T-cell (primary cell): ENCODE measurements around the gene PTPN21. TPM values are rescaled to one million over a fixed set of nuclear protein-coding genes. Genes with fewer than 3 reads are reported as not detected.

Experiments used
- ATAC-seq, 4 experiments: fragments of 200-7000 bp in 3 of 4; fragments of 150-1000 bp in 1 of 4; cut with Tn5 transposase; replicated peaks in 1 of 4; 1 replicate in 3 of 4; 2 replicates in 1 of 4; pipeline ENCODE4 v1.10.0; 2021; ENCODE audit warnings: moderate library complexity in 3 of 4, mild to moderate bottlenecking in 2 of 4, moderate number of reproducible peaks in 1 of 4
- CTCF ChIA-PET, 2 donors: fragments of 300-600 bp; sonication (Branson Sonifier 250); formaldehyde crosslinking; loops; one replicate each; lab custom pipeline; 2022; ENCODE audit warnings: antibody characterized with exemption in 2 of 2; lab: Charles Lee
- POLR2A ChIA-PET, 2 donors: fragments of 300-600 bp; sonication (Branson Sonifier 250); formaldehyde crosslinking; loops; one replicate each; lab custom pipeline; 2022; ENCODE audit warnings: antibody characterized with exemption in 2 of 2; lab: Charles Lee
- DNase-seq, 35 experiments: peaks; one replicate each; pipeline versions ENCODE4 v3.0.0 to v3.0.0-alpha.2; 2013 to 2023
- H3K27ac ChIP-seq: one replicate; pipeline ENCODE4 v1.5.1; 2013; ENCODE audit warnings: low read length
- H3K27me3 ChIP-seq, 2 experiments: replicated peaks in 1 of 2; 1 replicate in 1 of 2; 2 replicates in 1 of 2; pipeline versions ENCODE4 v1.6.1 to v1.7.0; 2013; ENCODE audit warnings: low read length in 1 of 2, mixed read lengths in 1 of 2; ENCODE audit not compliant: control insufficient read depth in 2 of 2, insufficient read depth in 2 of 2; ENCODE audit errors: extremely low read depth in 1 of 2
- H3K36me3 ChIP-seq, 2 donors: 1 replicate in 1 of 2; 2 replicates in 1 of 2; pipeline versions ENCODE4 v1.6.1 to v1.7.0; 2013; ENCODE audit warnings: low read length in 1 of 2; ENCODE audit not compliant: control insufficient read depth in 2 of 2, insufficient read depth in 1 of 2; ENCODE audit errors: extremely low read depth in 1 of 2
- H3K4me1 ChIP-seq, 2 experiments: 1 replicate in 1 of 2; 2 replicates in 1 of 2; pipeline versions ENCODE4 v1.6.1 to v1.7.0; 2013; ENCODE audit warnings: low read length in 2 of 2, mixed read lengths in 1 of 2; ENCODE audit not compliant: insufficient read depth in 2 of 2, control insufficient read depth in 1 of 2; ENCODE audit errors: extremely low read depth in 1 of 2
- H3K4me3 ChIP-seq, 2 donors: 1 replicate in 1 of 2; 2 replicates in 1 of 2; pipeline versions ENCODE4 v1.5.1 to v1.7.0; 2013; ENCODE audit warnings: mild to moderate bottlenecking in 2 of 2, low read length in 1 of 2, moderate library complexity in 1 of 2; ENCODE audit not compliant: control insufficient read depth in 1 of 2; ENCODE audit errors: extremely low read depth in 1 of 2
- H3K9me3 ChIP-seq: 2 replicates; pipeline ENCODE4 v1.7.0; 2013
- H3K27ac Mint-ChIP-seq, 2 donors: one replicate each; pipeline ENCODE4 v1.8.0; 2020 to 2021; ENCODE audit warnings: mild to moderate bottlenecking in 2 of 2, mixed read lengths in 2 of 2
- H3K27me3 Mint-ChIP-seq, 2 donors: one replicate each; pipeline ENCODE4 v1.8.0; 2021 to 2022; ENCODE audit warnings: mixed read lengths in 2 of 2
- H3K36me3 Mint-ChIP-seq: one replicate; pipeline ENCODE4 v1.8.0; 2021; ENCODE audit warnings: mixed read lengths
- H3K4me1 Mint-ChIP-seq, 3 donors: one replicate each; pipeline ENCODE4 v1.8.0; 2020 to 2022; ENCODE audit warnings: mixed read lengths in 3 of 3, mild to moderate bottlenecking in 1 of 3
- H3K4me3 Mint-ChIP-seq, 3 donors: one replicate each; pipeline ENCODE4 v1.8.0; 2020 to 2022; ENCODE audit warnings: mild to moderate bottlenecking in 3 of 3, mixed read lengths in 3 of 3, moderate library complexity in 3 of 3
- H3K9me3 Mint-ChIP-seq, 3 donors: one replicate each; pipeline ENCODE4 v1.8.0; 2020 to 2022; ENCODE audit warnings: mixed read lengths in 3 of 3
- WGBS: methylation state at CpG from one replicate; pipeline ENCODE4 v1.1.5; 2013; ENCODE audit warnings: missing lambda C conversion rate; ENCODE audit not compliant: insufficient coverage; 5-methylcytosine and 5-hydroxymethylcytosine counted together
- total RNA-seq, 35 experiments: library from RNA in 6 of 35; stranded (reverse) in 6 of 35; fragments of 120-200 nt in 1 of 35; gene quantifications; one replicate each; pipeline versions ENCODE4 v1.2.1 to v1.2.4 and lab custom pipeline; 2013 to 2026

The PTPN21 gene
- total RNA-seq, 5 donors from 2014 or later (not counting 1 experiment from before 2014, with no cell fraction given): 0.07 to 0.60 (median 0.18) TPM; not detected in 2

DNA sequence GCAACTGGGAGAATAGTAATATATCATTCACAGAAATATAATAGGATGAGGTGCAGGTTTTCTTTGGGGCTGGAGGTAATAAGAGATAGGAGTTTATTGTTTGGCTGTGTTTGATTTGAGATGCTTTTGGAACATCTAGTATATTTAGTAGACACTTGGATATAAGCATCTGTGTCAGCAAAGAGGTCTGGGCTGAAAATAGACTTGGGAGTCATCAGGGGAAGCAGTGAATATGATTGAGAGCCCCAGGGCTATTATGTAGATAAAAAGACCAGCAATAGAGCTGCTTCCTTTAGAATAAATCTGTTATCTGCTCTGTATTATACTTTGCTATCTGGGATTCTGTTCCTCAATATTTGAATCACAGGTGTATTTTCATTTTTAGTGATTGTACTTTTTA, 132.8 kb downstream of the PTPN21 start:
- Histone ChIP-seq H3K4me1 (no peaks in the 10 kb centered on the region), H3K27me3 (no peaks in the 10 kb centered on the region)
- CTCF ChIA-PET: no interaction called here

GRCh38 chr14:88421286-88421685, 133.5 kb downstream of the PTPN21 start:
- WGBS: no CpG with 5 or more reads among the region's 4 CpGs
- POLR2A ChIA-PET: no interaction called here
- Histone ChIP-seq H3K9me3 (peaks cover 4% of the 10 kb centered on the region), H3K27ac (no peak overlapping the region), H3K27me3 (no peaks in the 10 kb centered on the region), H3K4me3 (no peak overlapping the region), H3K4me1 (no peaks in the 10 kb centered on the region), H3K36me3 (no peaks in the 10 kb centered on the region)
- Mint-ChIP-seq H3K9me3 (peaks cover 0 to 8% (median 7%) of the 10 kb centered on the region in 3 donors), H3K27me3 (no peaks in the 10 kb centered on the region), H3K36me3 (peaks cover 26% of the 10 kb centered on the region), H3K4me1 (no peaks in the 10 kb centered on the region), H3K27ac (no peak overlapping the region), H3K4me3 (no peak overlapping the region)
- DNase-seq (no peak), ATAC-seq (no peak)
- CTCF ChIA-PET: no interaction called here

More for the DNA sequence above, 132.8 kb downstream of the PTPN21 start:
- Histone ChIP-seq H3K36me3 (no peaks in the 10 kb centered on the region), H3K27ac (no peak overlapping the region), H3K9me3 (peaks cover 4% of the 10 kb centered on the region), H3K4me3 (no peak overlapping the region)
- DNase-seq: no peak
- Mint-ChIP-seq H3K4me3 (no peak overlapping the region), H3K27me3 (no peaks in the 10 kb centered on the region), H3K4me1 (no peaks in the 10 kb centered on the region), H3K9me3 (peaks cover 0 to 8% (median 7%) of the 10 kb centered on the region in 3 donors), H3K36me3 (peaks cover 28% of the 10 kb centered on the region), H3K27ac (no peak overlapping the region)
- POLR2A ChIA-PET: no interaction called here
- no peak for ATAC-seq

- Mint-ChIP-seq H3K4me1 (no peaks in the 10 kb centered on the region), H3K27me3 (no peaks in the 10 kb centered on the region), H3K4me3 (no peak overlapping the region), H3K36me3 (peaks cover 34% of the 10 kb centered on the region), H3K9me3 (peaks cover 8 to 15% (median 14%) of the 10 kb centered on the region in 3 donors), H3K27ac (no peak overlapping the region)
- Histone ChIP-seq H3K9me3 (peaks cover 10% of the 10 kb centered on the region), H3K27me3 (no peaks in the 10 kb centered on the region), H3K36me3 (no peaks in the 10 kb centered on the region), H3K4me1 (no peaks in the 10 kb centered on the region), H3K27ac (no peak overlapping the region), H3K4me3 (no peak overlapping the region)
- POLR2A ChIA-PET: no interaction called here
- WGBS: no CpG with 5 or more reads among the region's 3 CpGs
- CTCF ChIA-PET: no interaction called here
- DNase-seq (no peak), ATAC-seq (no peak)
These were observed 134.6 kb downstream of the PTPN21 start for GRCh38 chr14:88420187-88420586.

DNA sequence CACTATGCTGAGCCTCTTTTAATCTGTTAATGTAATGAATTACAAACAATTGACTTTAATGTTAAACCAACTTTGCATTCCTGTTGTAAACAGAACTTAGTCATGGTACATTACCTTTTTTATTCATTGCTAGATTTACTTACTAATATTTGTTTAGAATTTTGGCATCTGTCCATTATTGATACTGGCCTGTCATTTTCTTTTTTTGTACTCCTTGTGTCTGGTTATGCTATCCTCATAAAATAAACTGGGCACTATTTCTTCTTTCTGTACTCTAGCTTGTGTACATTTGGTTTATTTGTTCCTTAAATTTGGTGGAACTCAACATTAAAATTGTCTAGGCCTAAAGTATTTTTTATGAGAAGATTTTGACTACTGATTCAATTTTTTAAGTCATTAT, 137.2 kb downstream of the PTPN21 start:
- H3K4me1 Mint-ChIP-seq: no peaks in the 10 kb centered on the region
- Histone ChIP-seq H3K27ac (no peak overlapping the region), H3K4me1 (no peaks in the 10 kb centered on the region), H3K27me3 (no peaks in the 10 kb centered on the region), H3K9me3 (peaks cover 10% of the 10 kb centered on the region), H3K36me3 (no peaks in the 10 kb centered on the region), H3K4me3 (no peak overlapping the region)
- DNase-seq (no peak), ATAC-seq (no peak)
- no peaks in the 10 kb centered on the region for H3K27me3 Mint-ChIP-seq
- POLR2A ChIA-PET: no interaction called here
- peaks cover 15 to 39% (median 30%) of the 10 kb centered on the region in 3 donors for H3K9me3 Mint-ChIP-seq
- H3K27ac Mint-ChIP-seq: no peak overlapping the region
- CTCF ChIA-PET: no interaction called here
- H3K36me3 Mint-ChIP-seq: peaks cover 60% of the 10 kb centered on the region
- H3K4me3 Mint-ChIP-seq: no peak overlapping the region

Other genes starting within 250 kb of the PTPN21 start
- not detected for gene KCNK10, start 231.7 kb downstream of the PTPN21 start, total RNA-seq
- gene SPATA7, start 169.3 kb downstream of the PTPN21 start, total RNA-seq: 1 to 10 TPM; 2.4 to 4.3 (median 3.5) TPM
- gene ZC3H14, start 8.0 kb upstream of the PTPN21 start, total RNA-seq: 10 to 100 TPM; 32.2 to 50.6 (median 40.1) TPM
- 1 to 10 TPM; 4.0 to 5.5 (median 4.9) TPM for gene EML5, start 237.9 kb upstream of the PTPN21 start, total RNA-seq